H1 (cell line): ENCODE data around the gene NOD2. TPM values are rescaled to one million over a fixed set of nuclear protein-coding genes. Genes with fewer than 3 reads are reported as not detected.

ENCODE experiments used
- CTCF ChIA-PET: fragments of 300-600 bp; sonication (Branson Sonifier 250); formaldehyde crosslinking; loops from one replicate; lab custom pipeline; 2021; ENCODE audit not compliant: partially characterized antibody; lab: Charles Lee
- POLR2A ChIA-PET: fragments of 300-600 bp; sonication (Branson Sonifier 250); formaldehyde crosslinking; loops from one replicate; lab custom pipeline; 2021; ENCODE audit warnings: inconsistent platforms; ENCODE audit not compliant: partially characterized antibody; lab: Charles Lee
- DNase-seq, 2 experiments: peaks; one replicate each; pipeline versions ENCODE4 v3.0.0 to v3.0.0-alpha.2; 2010 to 2022; ENCODE audit warnings: low spot score in 2 of 2, low read depth in 1 of 2, mixed read lengths in 1 of 2
- FAIRE-seq: peaks from 2 replicates; lab custom pipeline; 2011; peaks lifted over from hg19 to GRCh38; lab: Jason Lieb, UNC
- H2AFZ ChIP-seq: 2 replicates; pipeline ENCODE4 v1.8.1; 2012; ENCODE audit warnings: low read length, inconsistent platforms
- H2AK5ac ChIP-seq: 2 replicates; pipeline ENCODE4 v1.6.1; 2013; ENCODE audit warnings: low read depth, low read length
- H2BK120ac ChIP-seq: replicated peaks from 2 replicates; pipeline ENCODE3; 2013; ENCODE audit warnings: low read depth, low read length, inconsistent platforms
- H2BK12ac ChIP-seq: 2 replicates; pipeline ENCODE4 v1.6.1; 2013; ENCODE audit warnings: low read depth, low read length
- H2BK15ac ChIP-seq: 2 replicates; pipeline ENCODE4 v1.6.1; 2013; ENCODE audit warnings: low read length
- H2BK20ac ChIP-seq: 2 replicates; pipeline ENCODE4 v1.6.1; 2013; ENCODE audit warnings: low read length
- H2BK5ac ChIP-seq: 2 replicates; pipeline ENCODE4 v1.6.1; 2013; ENCODE audit warnings: low read depth, low read length
- H3K14ac ChIP-seq: 2 replicates; pipeline ENCODE4 v1.6.1; 2013; ENCODE audit warnings: inconsistent platforms; ENCODE audit not compliant: insufficient read length
- H3K18ac ChIP-seq: 2 replicates; pipeline ENCODE4 v1.6.1; 2013; ENCODE audit warnings: low read length; ENCODE audit errors: extremely low read depth
- H3K23ac ChIP-seq: 2 replicates; pipeline ENCODE4 v1.6.1; 2013; ENCODE audit warnings: inconsistent platforms; ENCODE audit not compliant: insufficient read length
- H3K23me2 ChIP-seq: 2 replicates; pipeline ENCODE4 v1.6.1; 2013; ENCODE audit warnings: low read depth, low read length
- H3K27ac ChIP-seq: 2 replicates; pipeline ENCODE4 v1.6.1; 2011; ENCODE audit warnings: low read depth, low read length, inconsistent platforms
- H3K27me3 ChIP-seq, 4 experiments: replicated peaks in 1 of 4; 1 replicate in 1 of 4; 2 replicates in 3 of 4; pipeline versions ENCODE4 v1.6.1 to v1.8.1; 2011 to 2013; ENCODE audit warnings: low read length in 3 of 4, mild to moderate bottlenecking in 3 of 4, inconsistent platforms in 2 of 4, mixed read lengths in 2 of 4, moderate library complexity in 1 of 4; ENCODE audit not compliant: control insufficient read depth in 3 of 4, insufficient read depth in 3 of 4; ENCODE audit errors: extremely low read depth in 1 of 4
- H3K36me3 ChIP-seq, 4 experiments: 2 replicates each; pipeline versions ENCODE4 v1.6.1 to v1.8.1; 2011 to 2013; ENCODE audit warnings: mild to moderate bottlenecking in 4 of 4, low read length in 3 of 4, moderate library complexity in 2 of 4, control low read depth in 1 of 4, inconsistent platforms in 1 of 4; ENCODE audit not compliant: insufficient read depth in 4 of 4, control insufficient read depth in 2 of 4
- H3K4ac ChIP-seq: replicated peaks from 2 replicates; pipeline ENCODE3; 2013; ENCODE audit warnings: low read length, low read depth, mixed read lengths, inconsistent platforms; ENCODE audit not compliant: insufficient read length
- H3K4me1 ChIP-seq, 4 experiments: replicated peaks in 1 of 4; 1 replicate in 1 of 4; 2 replicates in 3 of 4; pipeline versions ENCODE4 v1.6.1 to v1.8.1; 2011 to 2013; ENCODE audit warnings: low read length in 3 of 4, inconsistent platforms in 2 of 4, mixed read lengths in 1 of 4; ENCODE audit not compliant: insufficient read depth in 4 of 4, control insufficient read depth in 3 of 4
- H3K4me2 ChIP-seq, 2 experiments: 2 replicates each; pipeline versions ENCODE4 v1.6.1 to v1.8.1; 2011 to 2013; ENCODE audit warnings: low read depth in 2 of 2, low read length in 2 of 2, control low read depth in 1 of 2, inconsistent platforms in 1 of 2, mild to moderate bottlenecking in 1 of 2; ENCODE audit not compliant: insufficient read depth in 1 of 2
- H3K4me3 ChIP-seq, 4 experiments: fragments of 200-600, 300-600 bp in 1 of 4; sonication (generic), shearing (Covaris generic), sonication (Bioruptor Twin) in 1 of 4; 2 replicates each; pipeline versions ENCODE4 v1.5.1 to v1.8.1; 2011 to 2016; ENCODE audit warnings: low read length in 4 of 4, low read depth in 3 of 4, control low read depth in 2 of 4, inconsistent platforms in 2 of 4, mild to moderate bottlenecking in 2 of 4, mixed read lengths in 1 of 4, moderate library complexity in 1 of 4; ENCODE audit not compliant: insufficient read depth in 2 of 4; ENCODE audit errors: extremely low read depth in 1 of 4
- H3K56ac ChIP-seq: replicated peaks from 2 replicates; pipeline ENCODE3; 2013; ENCODE audit warnings: low read depth, mild to moderate bottlenecking, mixed read lengths, low read length, inconsistent platforms; ENCODE audit not compliant: insufficient read length
- H3K79me1 ChIP-seq: 2 replicates; pipeline ENCODE4 v1.6.1; 2013; ENCODE audit warnings: low read depth, low read length, control low read depth
- H3K79me2 ChIP-seq, 2 experiments: 2 replicates each; pipeline versions ENCODE4 v1.6.1 to v1.8.1; 2012 to 2013; ENCODE audit warnings: low read length in 2 of 2, mild to moderate bottlenecking in 2 of 2, inconsistent platforms in 1 of 2; ENCODE audit not compliant: insufficient read depth in 2 of 2, control insufficient read depth in 1 of 2
- H3K9ac ChIP-seq, 4 experiments: replicated peaks in 1 of 4; 1 replicate in 1 of 4; 2 replicates in 3 of 4; pipeline versions ENCODE4 v1.6.1 to v1.8.1; 2011 to 2013; ENCODE audit warnings: low read depth in 3 of 4, low read length in 3 of 4, control low read depth in 2 of 4, mild to moderate bottlenecking in 2 of 4, moderate library complexity in 2 of 4, inconsistent platforms in 1 of 4; ENCODE audit errors: extremely low read depth in 1 of 4
- H3K9me3 ChIP-seq, 2 experiments: 2 replicates each; pipeline versions ENCODE4 v1.6.1 to v1.8.1; 2012 to 2013; ENCODE audit warnings: mild to moderate bottlenecking in 2 of 2, moderate library complexity in 2 of 2, control low read depth in 1 of 2, inconsistent platforms in 1 of 2, low read depth in 1 of 2, low read length in 1 of 2, mixed read lengths in 1 of 2; ENCODE audit not compliant: insufficient read depth in 2 of 2
- H4K20me1 ChIP-seq, 2 experiments: replicated peaks in 1 of 2; 2 replicates each; pipeline versions ENCODE3 to v1.8.1; 2011 to 2013; ENCODE audit warnings: inconsistent platforms in 2 of 2, low read length in 2 of 2, mild to moderate bottlenecking in 1 of 2; ENCODE audit not compliant: insufficient read depth in 2 of 2, control insufficient read depth in 1 of 2
- H4K5ac ChIP-seq: 2 replicates; pipeline ENCODE4 v1.6.1; 2013; ENCODE audit warnings: low read length, low read depth, mixed read lengths, inconsistent platforms; ENCODE audit not compliant: insufficient read length
- H4K8ac ChIP-seq: 2 replicates; pipeline ENCODE4 v1.8.0; 2013; ENCODE audit warnings: mild to moderate bottlenecking, moderate library complexity, low read length, inconsistent platforms; ENCODE audit not compliant: insufficient read depth; ENCODE audit errors: extremely low read depth
- H4K91ac ChIP-seq: replicated peaks from 2 replicates; pipeline ENCODE3; 2013; ENCODE audit warnings: low read length, mixed read lengths, inconsistent platforms; ENCODE audit not compliant: insufficient read length
- ATF3 ChIP-seq: IDR thresholded peaks from 2 replicates; pipeline ENCODE4 v1.6.1; 2011; ENCODE audit warnings: low read depth, mild to moderate bottlenecking, low read length; ENCODE audit not compliant: insufficient read depth
- CHD2 ChIP-seq: IDR thresholded peaks from 2 replicates; pipeline ENCODE4 v1.6.1; 2012; ENCODE audit warnings: low read length, improper control_type of control experiment
- CREB1 ChIP-seq: IDR thresholded peaks from 2 replicates; pipeline ENCODE4 v1.6.1; 2012; ENCODE audit warnings: inconsistent platforms
- FOSL1 ChIP-seq: IDR thresholded peaks from 2 replicates; pipeline ENCODE4 v1.6.1; 2011; ENCODE audit warnings: mild to moderate bottlenecking, low read depth, low read length, moderate library complexity; ENCODE audit not compliant: insufficient read depth
- HDAC6 ChIP-seq: IDR thresholded peaks from one replicate; pipeline ENCODE4 v1.7.1; 2012; ENCODE audit warnings: low read depth, mild to moderate bottlenecking, inconsistent platforms, low read length, moderate library complexity
- KDM5A ChIP-seq: fragments of 200-600 bp; IDR thresholded peaks from 2 replicates; pipeline ENCODE4 v1.7.1; 2012; ENCODE audit warnings: mild to moderate bottlenecking, low read length, inconsistent platforms, mixed read lengths
- MAFK ChIP-seq: IDR thresholded peaks from 2 replicates; pipeline ENCODE4 v1.6.1; 2012; ENCODE audit warnings: low read depth, mild to moderate bottlenecking, improper control_type of control experiment, low read length
- NRF1 ChIP-seq: IDR thresholded peaks from 2 replicates; pipeline ENCODE4 v1.6.1; 2011; ENCODE audit warnings: mild to moderate bottlenecking, low read depth, low read length, improper control_type of control experiment
- PHF8 ChIP-seq: fragments of 200-600 bp; sonication (generic); conservative IDR thresholded peaks from 2 replicates; pipeline ENCODE4 v1.7.1; 2012; ENCODE audit warnings: low read depth, mild to moderate bottlenecking, inconsistent platforms, low read length, moderate library complexity
- SP1 ChIP-seq: IDR thresholded peaks from 2 replicates; pipeline ENCODE4 v1.6.1; 2011; ENCODE audit warnings: low read depth, low read length
- SUZ12 ChIP-seq: fragments of 200-600 bp; sonication (generic); IDR thresholded peaks from 2 replicates; pipeline ENCODE4 v1.6.1; 2012; ENCODE audit warnings: mild to moderate bottlenecking, inconsistent platforms, low read length, moderate library complexity, mixed read lengths
- YY1 ChIP-seq: IDR thresholded peaks from 2 replicates; pipeline ENCODE4 v1.6.1; 2011; ENCODE audit warnings: low read depth, mild to moderate bottlenecking, low read length
- WGBS, 2 experiments: shearing (Covaris generic) in 1 of 2; methylation state at CpG; one replicate each; pipeline versions ENCODE4 v1.1.6 to v1.1.7; 2013 to 2015; ENCODE audit warnings: low lambda C conversion rate in 2 of 2, mixed read lengths in 2 of 2, inconsistent platforms in 1 of 2, low coverage in 1 of 2, missing lambda C conversion rate in 1 of 2; ENCODE audit not compliant: insufficient replicate concordance in 2 of 2, insufficient coverage in 1 of 2, insufficient read length in 1 of 2; ENCODE audit errors: extremely low coverage in 1 of 2, missing lambda C conversion rate in 1 of 2; 5-methylcytosine and 5-hydroxymethylcytosine counted together
- polyA plus RNA-seq, 7 experiments: library from polyadenylated mRNA; depleted of rRNA in 3 of 7; stranded (reverse) in 5 of 7; unstranded in 2 of 7; fragments of >200 nt in 5 of 7; fragments of 200-250 nt in 2 of 7; gene quantifications; 1 replicate in 5 of 7; 2 replicates in 1 of 7; 4 replicates in 1 of 7; pipeline versions ENCODE4 v1.2.1 to v1.2.3, GENCODE V29; 2011 to 2013; ENCODE audit warnings: missing spikeins in 2 of 7, mixed read lengths in 2 of 7
- total RNA-seq: library from RNA; stranded (reverse); fragmentation: NEBNext Ultra II Directional; extraction: Animal tissue kit (Norgen Biotek cat#: 25700); gene quantifications from 2 replicates; pipeline ENCODE4 v1.2.1, GENCODE V29; 2021
- TF ChIP-seq, protein P1 (sequence below), 3 experiments: IDR thresholded peaks; 1 replicate in 2 of 3; 2 replicates in 1 of 3; pipeline versions ENCODE4 v1.5.1 to v1.6.1; 2011; ENCODE audit warnings: low read length in 3 of 3, mild to moderate bottlenecking in 3 of 3, inconsistent platforms in 2 of 3, low read depth in 1 of 3, moderate library complexity in 1 of 3; ENCODE audit not compliant: insufficient read depth in 1 of 3; ENCODE audit errors: control extremely low read depth in 1 of 3

NOD2 gene
- total and polyA plus RNA-seq, 2 of the 8 experiments (the other 6 are each of a cell fraction or from before 2014, with no cell fraction given): 0.37 to 0.42 TPM

DNA sequence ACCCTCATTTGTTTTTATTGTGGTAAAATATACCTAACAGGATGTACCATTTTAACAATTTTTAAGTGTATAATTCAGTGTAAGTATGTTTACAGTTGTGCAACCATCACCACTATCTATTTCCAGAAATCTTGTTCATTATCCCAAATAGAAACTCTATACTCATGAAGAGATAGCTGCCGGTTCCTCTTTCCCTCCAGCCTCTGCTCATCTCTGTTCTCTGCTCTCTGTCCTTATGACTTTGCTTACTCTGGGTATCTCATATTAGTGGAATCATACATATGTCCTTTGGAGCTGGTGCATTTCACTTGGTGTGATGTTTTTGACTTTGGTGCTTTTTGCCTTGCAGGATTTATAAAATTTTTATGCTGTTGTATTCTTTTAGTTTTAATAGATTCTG lies 67.9 kb downstream of the NOD2 start:
- no peak overlapping the region for H4K8ac ChIP-seq
- no peak for FAIRE-seq
- TF ChIP-seq FOSL1: no peak
- TF ChIP-seq, protein P1, sequence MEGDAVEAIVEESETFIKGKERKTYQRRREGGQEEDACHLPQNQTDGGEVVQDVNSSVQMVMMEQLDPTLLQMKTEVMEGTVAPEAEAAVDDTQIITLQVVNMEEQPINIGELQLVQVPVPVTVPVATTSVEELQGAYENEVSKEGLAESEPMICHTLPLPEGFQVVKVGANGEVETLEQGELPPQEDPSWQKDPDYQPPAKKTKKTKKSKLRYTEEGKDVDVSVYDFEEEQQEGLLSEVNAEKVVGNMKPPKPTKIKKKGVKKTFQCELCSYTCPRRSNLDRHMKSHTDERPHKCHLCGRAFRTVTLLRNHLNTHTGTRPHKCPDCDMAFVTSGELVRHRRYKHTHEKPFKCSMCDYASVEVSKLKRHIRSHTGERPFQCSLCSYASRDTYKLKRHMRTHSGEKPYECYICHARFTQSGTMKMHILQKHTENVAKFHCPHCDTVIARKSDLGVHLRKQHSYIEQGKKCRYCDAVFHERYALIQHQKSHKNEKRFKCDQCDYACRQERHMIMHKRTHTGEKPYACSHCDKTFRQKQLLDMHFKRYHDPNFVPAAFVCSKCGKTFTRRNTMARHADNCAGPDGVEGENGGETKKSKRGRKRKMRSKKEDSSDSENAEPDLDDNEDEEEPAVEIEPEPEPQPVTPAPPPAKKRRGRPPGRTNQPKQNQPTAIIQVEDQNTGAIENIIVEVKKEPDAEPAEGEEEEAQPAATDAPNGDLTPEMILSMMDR (IDR thresholded peaks at IDR 0.05; ENCODE audit: control extremely low read depth in 1 of 3, insufficient read depth in 1 of 3, low read depth in 1 of 3, low read length in 3 of 3): no peak
- TF ChIP-seq YY1: no peak
- no peak for TF ChIP-seq HDAC6
- no peak for TF ChIP-seq ATF3
- no peak for TF ChIP-seq PHF8
- no peak for TF ChIP-seq KDM5A
- no peak for TF ChIP-seq NRF1
- TF ChIP-seq SUZ12: no peak
- no peak for TF ChIP-seq CREB1
- TF ChIP-seq CHD2: no peak
- no peak for TF ChIP-seq MAFK
- TF ChIP-seq SP1: no peak

More for the DNA sequence above, 67.9 kb downstream of the NOD2 start:
- H2AK5ac ChIP-seq: no peak overlapping the region
- no peak overlapping the region for H2BK5ac ChIP-seq
- no peak overlapping the region for H3K4me2 ChIP-seq
- no peak overlapping the region for H3K23ac ChIP-seq
- no peak overlapping the region for H2BK15ac ChIP-seq
- no peak overlapping the region for H3K18ac ChIP-seq
- H2AFZ ChIP-seq: no peak overlapping the region
- no peaks in the 10 kb centered on the region for H3K27me3 ChIP-seq
- ChIA-PET POLR2A (no interaction called here), CTCF (no interaction called here)
- 80% methylated on average over 1 of the region's 1 CpG; no CpG with 5 or more reads in 1 of the 2 experiments for WGBS, 2 experiments
- no peaks in the 10 kb centered on the region; a peak in 1 of 8 replicates for H3K36me3 ChIP-seq
- H3K23me2 ChIP-seq: no peaks in the 10 kb centered on the region
- H2BK120ac ChIP-seq: no peak overlapping the region
- H4K5ac ChIP-seq: no peak overlapping the region
- DNase-seq: no peak
- no peak overlapping the region for H3K4ac ChIP-seq
- no peaks in the 10 kb centered on the region for H3K79me1 ChIP-seq
- no peaks in the 10 kb centered on the region for H4K20me1 ChIP-seq
- no peak overlapping the region for H3K14ac ChIP-seq
- no peak overlapping the region for H2BK12ac ChIP-seq
- no peaks in the 10 kb centered on the region for H3K4me1 ChIP-seq
- no peaks in the 10 kb centered on the region for H3K79me2 ChIP-seq
- H3K9me3 ChIP-seq: peaks cover 0 to 4% of the 10 kb centered on the region in 2 experiments; a peak in 2 of 4 replicates
- H3K56ac ChIP-seq: no peak overlapping the region
- no peak overlapping the region for H2BK20ac ChIP-seq
- H3K4me3 ChIP-seq: no peak overlapping the region
- no peak overlapping the region for H3K27ac ChIP-seq
- H3K9ac ChIP-seq: no peak overlapping the region
- no peak overlapping the region for H4K91ac ChIP-seq
